Fibroblast of lung (primary cell): ENCODE measurements around the gene CCDC142. TPM values are rescaled to one million over a fixed set of nuclear protein-coding genes. Genes with fewer than 3 reads are reported as not detected.
A peak's percentile ranks its signal among the peaks of the same experiment; 100 is the strongest.

ENCODE experiments used
- DNase-seq, 2 donors: peaks; one replicate each; pipeline versions ENCODE4 v3.0.0 to v3.0.0-alpha.2; 2010; ENCODE audit warnings: low read depth in 2 of 2
- H2AFZ ChIP-seq: 2 replicates; pipeline ENCODE4 v1.5.1; 2012; ENCODE audit warnings: low read length, control low read depth, inconsistent platforms
- H3K27ac ChIP-seq: 2 replicates; pipeline ENCODE4 v1.5.1; 2011; ENCODE audit warnings: low read length, control low read depth; ENCODE audit not compliant: insufficient read depth
- H3K27me3 ChIP-seq: 2 replicates; pipeline ENCODE4 v1.5.1; 2011; ENCODE audit warnings: mild to moderate bottlenecking, low read length; ENCODE audit not compliant: control insufficient read depth, insufficient read depth
- H3K36me3 ChIP-seq: 2 replicates; pipeline ENCODE4 v1.5.1; 2011; ENCODE audit warnings: low read length; ENCODE audit not compliant: control insufficient read depth, insufficient read depth
- H3K4me1 ChIP-seq: 2 replicates; pipeline ENCODE4 v1.5.1; 2011; ENCODE audit warnings: low read length; ENCODE audit not compliant: control insufficient read depth, insufficient read depth; ENCODE audit errors: extremely low read depth
- H3K4me2 ChIP-seq: 2 replicates; pipeline ENCODE4 v1.5.1; 2011; ENCODE audit warnings: low read length, control low read depth; ENCODE audit not compliant: insufficient read depth; ENCODE audit errors: extremely low read depth
- H3K4me3 ChIP-seq, 4 experiments: fragments of 200-600 bp in 1 of 4; sonication (generic) in 1 of 4; replicated peaks in 1 of 4; 2 replicates each; pipeline ENCODE4 v1.5.1; 2011 to 2016; ENCODE audit warnings: low read length in 4 of 4, low read depth in 3 of 4, mild to moderate bottlenecking in 3 of 4, control low read depth in 2 of 4, inconsistent platforms in 1 of 4, mixed read lengths in 1 of 4; ENCODE audit not compliant: insufficient read depth in 1 of 4; ENCODE audit errors: control extremely low read depth in 1 of 4
- H3K79me2 ChIP-seq: 2 replicates; pipeline ENCODE4 v1.5.1; 2012; ENCODE audit warnings: mild to moderate bottlenecking, low read length, inconsistent platforms; ENCODE audit not compliant: control insufficient read depth, insufficient read depth
- H3K9ac ChIP-seq: 2 replicates; pipeline ENCODE4 v1.5.1; 2011; ENCODE audit warnings: mild to moderate bottlenecking, low read length, control low read depth; ENCODE audit not compliant: insufficient read depth
- H3K9me3 ChIP-seq: 2 replicates; pipeline ENCODE4 v1.5.1; 2012; ENCODE audit warnings: low read depth, low read length; ENCODE audit not compliant: control insufficient read depth, insufficient read depth
- H4K20me1 ChIP-seq: 2 replicates; pipeline ENCODE4 v1.5.1; 2011; ENCODE audit warnings: low read length; ENCODE audit not compliant: control insufficient read depth, insufficient read depth; ENCODE audit errors: extremely low read depth
- CTCF ChIP-seq, 2 donors: IDR thresholded peaks in 1 of 2; conservative IDR thresholded peaks in 1 of 2; 1 replicate in 1 of 2; 2 replicates in 1 of 2; pipeline ENCODE4 v1.5.1; 2011 to 2012; ENCODE audit warnings: low read length in 2 of 2, control low read depth in 1 of 2, inconsistent platforms in 1 of 2, low read depth in 1 of 2, mild to moderate bottlenecking in 1 of 2
- EZH2 ChIP-seq: IDR thresholded peaks from 2 replicates; pipeline ENCODE4 v1.5.1; 2012; ENCODE audit warnings: low read length, control low read depth, mild to moderate bottlenecking; ENCODE audit errors: missing control alignments
- polyA plus RNA-seq, 2 donors: library from polyadenylated mRNA; depleted of rRNA in 1 of 2; stranded (reverse) in 1 of 2; unstranded in 1 of 2; fragments of >200 nt; gene quantifications; 2 replicates each; pipeline ENCODE4 v1.2.1, GENCODE V29; 2011 to 2012; ENCODE audit warnings: missing spikeins in 1 of 2
- total RNA-seq: library from RNA; depleted of rRNA; stranded (reverse); fragments of >200 nt; gene quantifications from 2 replicates; pipeline ENCODE4 v1.2.1, GENCODE V29; 2014

Gene CCDC142
- total and polyA plus RNA-seq, 2 donors (not counting 1 experiment from before 2014, with no cell fraction given), result 3.8 to 21.3 TPM

- H3K27ac ChIP-seq, result no peak overlapping the region
- H2AFZ ChIP-seq, result no peak overlapping the region
- H4K20me1 ChIP-seq, result no peaks in the 10 kb centered on the region
These were observed 43.4 kb downstream of the CCDC142 start for GRCh38 chr2:74439373-74439772.

GRCh38 chr2:74438248-74438647 is 44.5 kb downstream of the CCDC142 start:
- no peak overlapping the region for H3K27ac ChIP-seq
- no peaks in the 10 kb centered on the region for H3K9me3 ChIP-seq
- TF ChIP-seq EZH2 (no peak), CTCF (conservative IDR thresholded peaks at IDR 0.05 in 1 of 2, IDR thresholded peaks at IDR 0.05 in 1 of 2; ENCODE audit: low read depth in 1 of 2, low read length in 2 of 2) (no peak)
- DNase-seq, result no peak
- H3K9ac ChIP-seq, result no peak overlapping the region
- H4K20me1 ChIP-seq, result no peaks in the 10 kb centered on the region
- H2AFZ ChIP-seq, result no peak overlapping the region
- no peak overlapping the region for H3K4me3 ChIP-seq
- H3K79me2 ChIP-seq, result no peaks in the 10 kb centered on the region
- H3K36me3 ChIP-seq, result no peaks in the 10 kb centered on the region
- H3K4me2 ChIP-seq, result no peak overlapping the region
- no peaks in the 10 kb centered on the region for H3K27me3 ChIP-seq
- H3K4me1 ChIP-seq, result peaks cover 12% of the 10 kb centered on the region

More at GRCh38 chr2:74439373-74439772, 43.4 kb downstream of the CCDC142 start:
- Histone ChIP-seq H3K9me3 (no peaks in the 10 kb centered on the region), H3K9ac (peak overlapping the region; percentile 48), H3K36me3 (no peaks in the 10 kb centered on the region), H3K79me2 (no peaks in the 10 kb centered on the region), H3K4me3 (peak overlapping the region; percentile 68 to 84 (median 77)), H3K4me2 (peak overlapping the region; percentile 99), H3K27me3 (no peaks in the 10 kb centered on the region), H3K4me1 (peaks cover 12% of the 10 kb centered on the region)
- DNase-seq, result no peak
- TF ChIP-seq CTCF (conservative IDR thresholded peaks at IDR 0.05 in 1 of 2, IDR thresholded peaks at IDR 0.05 in 1 of 2; ENCODE audit: low read depth in 1 of 2, low read length in 2 of 2), result no peak
- TF ChIP-seq EZH2, result no peak

- TF ChIP-seq CTCF (conservative IDR thresholded peaks at IDR 0.05 in 1 of 2, IDR thresholded peaks at IDR 0.05 in 1 of 2; ENCODE audit: low read depth in 1 of 2, low read length in 2 of 2) (no peak), EZH2 (no peak)
- peaks cover 12% of the 10 kb centered on the region for H3K4me1 ChIP-seq
- no peaks in the 10 kb centered on the region for H3K27me3 ChIP-seq
- DNase-seq, result no peak
- H3K9me3 ChIP-seq, result no peaks in the 10 kb centered on the region
- no peak overlapping the region for H3K27ac ChIP-seq
- no peak overlapping the region for H2AFZ ChIP-seq
- no peaks in the 10 kb centered on the region for H4K20me1 ChIP-seq
- no peak overlapping the region for H3K4me3 ChIP-seq
- H3K79me2 ChIP-seq, result no peaks in the 10 kb centered on the region
- no peaks in the 10 kb centered on the region for H3K36me3 ChIP-seq
- H3K4me2 ChIP-seq, result no peak overlapping the region
- H3K9ac ChIP-seq, result no peak overlapping the region
These were observed 45.7 kb downstream of the CCDC142 start for GRCh38 chr2:74436848-74437695.
